HepG2 (cell line): ENCODE data around the gene PODXL. TPM values are rescaled to one million over a fixed set of nuclear protein-coding genes. Genes with fewer than 3 reads are reported as not detected.

Experiments
- ATAC-seq: fragments of 200-7000 bp; cut with Tn5 transposase; 3 replicates; pipeline ENCODE4 v1.9.1; 2020; ENCODE audit warnings: mild to moderate bottlenecking, moderate library complexity
- BruUV-seq: library from RNA; stranded (reverse); fragments of 400-500 nt; replicated peaks from 2 replicates; lab custom pipeline; 2021; lab: Mats Ljungman, UMichigan
- CTCF ChIA-PET: fragments of 300-600 bp; formaldehyde crosslinking; extraction: SDS; loops from one replicate; lab custom pipeline; 2021; ENCODE audit warnings: low total read pairs, inconsistent platforms, low intra/inter-chr PET ratio; lab: Yijun Ruan, JAX
- POLR2A ChIA-PET: fragments of 350-600 bp; sonication (Branson Sonifier 250); formaldehyde crosslinking; loops from one replicate; lab custom pipeline; 2020; ENCODE audit warnings: antibody characterized with exemption, inconsistent platforms; lab: Yijun Ruan, JAX
- DNase-seq: peaks from one replicate; pipeline ENCODE4 v3.0.0-alpha.2; 2015; ENCODE audit warnings: low spot score
- FAIRE-seq: peaks from 3 replicates; lab custom pipeline; 2011; peaks lifted over from hg19 to GRCh38; lab: Jason Lieb, UNC
- H2AFZ ChIP-seq: one replicate; pipeline ENCODE4 v1.6.1; 2011; ENCODE audit warnings: low read length, inconsistent platforms
- H3K27ac ChIP-seq: fragments of 300-600 bp; 3 replicates; pipeline ENCODE4 v1.8.0; 2011; ENCODE audit warnings: mixed run types, mild to moderate bottlenecking, mixed read lengths, low read length, inconsistent platforms; ENCODE audit not compliant: insufficient read depth; ENCODE audit errors: extremely low read length
- H3K27me3 ChIP-seq, 2 experiments: fragments of 200-600 bp in 1 of 2; 2 replicates in 1 of 2; 3 replicates in 1 of 2; pipeline versions ENCODE4 v1.6.0 to v1.8.0; 2011; ENCODE audit warnings: low read length in 2 of 2, mild to moderate bottlenecking in 2 of 2, moderate library complexity in 2 of 2, inconsistent platforms in 1 of 2; ENCODE audit not compliant: insufficient read depth in 2 of 2, control insufficient read depth in 1 of 2
- H3K36me3 ChIP-seq, 2 experiments: fragments of 200-600 bp in 1 of 2; replicated peaks in 1 of 2; 2 replicates in 1 of 2; 3 replicates in 1 of 2; pipeline versions ENCODE4 v1.5.1 to v1.8.0; 2011; ENCODE audit warnings: low read length in 2 of 2, inconsistent platforms in 1 of 2; ENCODE audit not compliant: insufficient read depth in 2 of 2, control insufficient read depth in 1 of 2
- H3K4me1 ChIP-seq: 2 replicates; pipeline ENCODE4 v1.5.1; 2012; ENCODE audit warnings: low read length, inconsistent platforms; ENCODE audit not compliant: insufficient read depth
- H3K4me2 ChIP-seq: 2 replicates; pipeline ENCODE4 v1.6.0; 2011; ENCODE audit warnings: low read depth, low read length, inconsistent platforms
- H3K4me3 ChIP-seq, 3 experiments: fragments of 200-600 bp in 1 of 3; sonication (generic), shearing (Covaris generic) in 1 of 3; replicated peaks in 1 of 3; 2 replicates each; pipeline ENCODE4 v1.5.1; 2011 to 2016; ENCODE audit warnings: low read length in 3 of 3, inconsistent platforms in 2 of 3, low read depth in 2 of 3, mild to moderate bottlenecking in 2 of 3, control low read depth in 1 of 3, mixed read lengths in 1 of 3; ENCODE audit not compliant: insufficient read depth in 1 of 3
- H3K79me2 ChIP-seq: one replicate; pipeline ENCODE4 v1.6.1; 2011; ENCODE audit warnings: low read length, inconsistent platforms; ENCODE audit not compliant: insufficient read depth
- H3K9ac ChIP-seq: 2 replicates; pipeline ENCODE4 v1.6.0; 2011; ENCODE audit warnings: mild to moderate bottlenecking, low read depth, low read length, inconsistent platforms; ENCODE audit not compliant: insufficient read depth
- H3K9me3 ChIP-seq: 2 replicates; pipeline ENCODE4 v1.5.1; 2012; ENCODE audit warnings: mild to moderate bottlenecking, low read length
- H4K20me1 ChIP-seq: 2 replicates; pipeline ENCODE4 v1.6.0; 2011; ENCODE audit warnings: inconsistent platforms, mild to moderate bottlenecking, low read length, moderate library complexity; ENCODE audit not compliant: insufficient read depth
- NFRKB ChIP-seq: fragments of 450-650 bp; IDR thresholded peaks from 2 replicates; pipeline ENCODE4 v1.6.1; 2017
- SATB2 ChIP-seq: sonication (generic); formaldehyde crosslinking; IDR thresholded peaks from 2 replicates; pipeline ENCODE4 v1.5.0; 2020; ENCODE audit warnings: missing genetic modification reagents
- TCF7L2 ChIP-seq: IDR thresholded peaks from 2 replicates; pipeline ENCODE4 v1.6.1; 2011; ENCODE audit warnings: mild to moderate bottlenecking, low read depth, low read length, moderate library complexity
- WGBS: methylation state at CpG from one replicate; pipeline ENCODE4 v1.1.6; 2017; ENCODE audit warnings: low lambda C conversion rate; 5-methylcytosine and 5-hydroxymethylcytosine counted together
- in situ Hi-C: cut with HindIII; loops from 2 replicates; pipeline ENCODE4 v1.10.0; 2017; ENCODE audit warnings: low pct_unique_long_range_greater_than_20kb; ENCODE audit not compliant: extremely low pct_ligation_motif_present
- intact Hi-C: fragments of 100-400 bp; cut with micrococcal nuclease; formaldehyde crosslinking; loops from one replicate; pipeline ENCODE4 v1.10.0; 2022; ENCODE audit not compliant: unreplicated experiment
- polyA plus RNA-seq, 8 experiments: library from polyadenylated mRNA; depleted of rRNA in 3 of 8; stranded (reverse) in 7 of 8; unstranded in 1 of 8; fragments of >200 nt; fragmentation: Illumina TruSeq in 4 of 8; extraction: Trizol in 4 of 8; gene quantifications; 2 replicates each; pipeline versions ENCODE4 v1.2.1 to v1.2.3, GENCODE V29; 2011 to 2016; ENCODE audit warnings: low read depth in 4 of 8, missing spikeins in 1 of 8, mixed read lengths in 1 of 8; ENCODE audit not compliant: insufficient read depth in 1 of 8
- total RNA-seq, 5 experiments: library from RNA; depleted of rRNA; stranded (reverse); fragments of >200 nt; fragmentation: Illumina TruSeq; extraction: Trizol; gene quantifications; 2 replicates each; pipeline ENCODE4 v1.2.3, GENCODE V29; 2016; ENCODE audit warnings: low read depth in 1 of 5
- TF ChIP-seq, protein P1 (sequence below): sonication (generic); formaldehyde crosslinking; IDR thresholded peaks from 2 replicates; pipeline ENCODE4 v1.4.0; 2020; ENCODE audit warnings: missing genetic modification reagents, mild to moderate bottlenecking, borderline replicate concordance
- TF ChIP-seq, protein P2 (sequence below): sonication (generic); formaldehyde crosslinking; IDR thresholded peaks from 2 replicates; pipeline ENCODE4 v1.5.0; 2020; ENCODE audit warnings: missing genetic modification reagents

Gene PODXL
- total and polyA plus RNA-seq, 2 of the 13 experiments (the other 11 are each of a cell fraction or from before 2014, with no cell fraction given) = 0.22 to 0.54 TPM

DNA sequence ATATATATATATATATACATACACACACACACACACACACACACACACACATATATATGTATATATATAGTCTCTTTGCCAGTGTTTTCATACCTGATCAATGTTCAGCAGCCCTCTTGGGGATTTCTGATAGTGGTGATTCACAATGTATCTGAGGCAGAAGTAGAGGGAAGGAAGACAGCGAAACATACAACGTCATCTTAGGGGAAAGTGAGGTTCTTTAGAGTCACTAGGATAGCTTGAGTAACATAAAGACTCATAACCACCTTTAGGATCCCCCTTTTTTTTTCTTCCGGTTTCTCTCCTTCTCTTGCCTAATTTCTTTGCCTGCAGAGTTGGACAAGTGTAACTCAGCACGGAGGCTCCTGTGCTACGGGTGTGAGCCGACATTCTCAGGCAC, 56.6 kb downstream of the PODXL start:
- DNase-seq (no peak), FAIRE-seq (no peak), ATAC-seq (no peak)
- TF ChIP-seq TCF7L2 = no peak
- TF ChIP-seq SATB2 (CRISPR knock-in tag) = no peak
- TF ChIP-seq, protein P1, sequence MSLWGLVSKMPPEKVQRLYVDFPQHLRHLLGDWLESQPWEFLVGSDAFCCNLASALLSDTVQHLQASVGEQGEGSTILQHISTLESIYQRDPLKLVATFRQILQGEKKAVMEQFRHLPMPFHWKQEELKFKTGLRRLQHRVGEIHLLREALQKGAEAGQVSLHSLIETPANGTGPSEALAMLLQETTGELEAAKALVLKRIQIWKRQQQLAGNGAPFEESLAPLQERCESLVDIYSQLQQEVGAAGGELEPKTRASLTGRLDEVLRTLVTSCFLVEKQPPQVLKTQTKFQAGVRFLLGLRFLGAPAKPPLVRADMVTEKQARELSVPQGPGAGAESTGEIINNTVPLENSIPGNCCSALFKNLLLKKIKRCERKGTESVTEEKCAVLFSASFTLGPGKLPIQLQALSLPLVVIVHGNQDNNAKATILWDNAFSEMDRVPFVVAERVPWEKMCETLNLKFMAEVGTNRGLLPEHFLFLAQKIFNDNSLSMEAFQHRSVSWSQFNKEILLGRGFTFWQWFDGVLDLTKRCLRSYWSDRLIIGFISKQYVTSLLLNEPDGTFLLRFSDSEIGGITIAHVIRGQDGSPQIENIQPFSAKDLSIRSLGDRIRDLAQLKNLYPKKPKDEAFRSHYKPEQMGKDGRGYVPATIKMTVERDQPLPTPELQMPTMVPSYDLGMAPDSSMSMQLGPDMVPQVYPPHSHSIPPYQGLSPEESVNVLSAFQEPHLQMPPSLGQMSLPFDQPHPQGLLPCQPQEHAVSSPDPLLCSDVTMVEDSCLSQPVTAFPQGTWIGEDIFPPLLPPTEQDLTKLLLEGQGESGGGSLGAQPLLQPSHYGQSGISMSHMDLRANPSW = no peak
- TF ChIP-seq NFRKB = no peak
- TF ChIP-seq, protein P2, sequence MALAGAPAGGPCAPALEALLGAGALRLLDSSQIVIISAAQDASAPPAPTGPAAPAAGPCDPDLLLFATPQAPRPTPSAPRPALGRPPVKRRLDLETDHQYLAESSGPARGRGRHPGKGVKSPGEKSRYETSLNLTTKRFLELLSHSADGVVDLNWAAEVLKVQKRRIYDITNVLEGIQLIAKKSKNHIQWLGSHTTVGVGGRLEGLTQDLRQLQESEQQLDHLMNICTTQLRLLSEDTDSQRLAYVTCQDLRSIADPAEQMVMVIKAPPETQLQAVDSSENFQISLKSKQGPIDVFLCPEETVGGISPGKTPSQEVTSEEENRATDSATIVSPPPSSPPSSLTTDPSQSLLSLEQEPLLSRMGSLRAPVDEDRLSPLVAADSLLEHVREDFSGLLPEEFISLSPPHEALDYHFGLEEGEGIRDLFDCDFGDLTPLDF (CRISPR knock-in tag) = no peak
- Histone ChIP-seq H3K36me3 (peaks cover 4 to 14% of the 10 kb centered on the region in 2 experiments; a peak in 3 of 5 replicates), H3K4me1 (peaks cover 24% of the 10 kb centered on the region), H4K20me1 (no peaks in the 10 kb centered on the region), H3K4me2 (no peak overlapping the region), H3K79me2 (no peaks in the 10 kb centered on the region), H3K27me3 (no peaks in the 10 kb centered on the region), H2AFZ (no peak overlapping the region), H3K4me3 (no peak overlapping the region), H3K27ac (no peak overlapping the region), H3K9me3 (no peaks in the 10 kb centered on the region), H3K9ac (no peak overlapping the region)
- in situ Hi-C loops (loop anchor here (10.0 kb wide), 1 partner anchor 155 kb away; no protein-coding TSS in a partner anchor), intact Hi-C loops (no loop called here)
- ChIA-PET CTCF (no interaction called here), POLR2A (no interaction called here)
- WGBS = 93% methylated on average over 6 of the region's 6 CpGs
- no TSS peak for BruUV-seq
